GM19193 (cell line): Measurements from ENCODE around the gene FAM124B.

Experiments used
- POLR2A ChIP-seq: IDR thresholded peaks from 4 replicates; pipeline ENCODE4 v1.6.1; 2011; ENCODE audit not compliant: insufficient read depth, insufficient read length; ENCODE audit errors: extremely low read depth

FAM124B gene

DNA sequence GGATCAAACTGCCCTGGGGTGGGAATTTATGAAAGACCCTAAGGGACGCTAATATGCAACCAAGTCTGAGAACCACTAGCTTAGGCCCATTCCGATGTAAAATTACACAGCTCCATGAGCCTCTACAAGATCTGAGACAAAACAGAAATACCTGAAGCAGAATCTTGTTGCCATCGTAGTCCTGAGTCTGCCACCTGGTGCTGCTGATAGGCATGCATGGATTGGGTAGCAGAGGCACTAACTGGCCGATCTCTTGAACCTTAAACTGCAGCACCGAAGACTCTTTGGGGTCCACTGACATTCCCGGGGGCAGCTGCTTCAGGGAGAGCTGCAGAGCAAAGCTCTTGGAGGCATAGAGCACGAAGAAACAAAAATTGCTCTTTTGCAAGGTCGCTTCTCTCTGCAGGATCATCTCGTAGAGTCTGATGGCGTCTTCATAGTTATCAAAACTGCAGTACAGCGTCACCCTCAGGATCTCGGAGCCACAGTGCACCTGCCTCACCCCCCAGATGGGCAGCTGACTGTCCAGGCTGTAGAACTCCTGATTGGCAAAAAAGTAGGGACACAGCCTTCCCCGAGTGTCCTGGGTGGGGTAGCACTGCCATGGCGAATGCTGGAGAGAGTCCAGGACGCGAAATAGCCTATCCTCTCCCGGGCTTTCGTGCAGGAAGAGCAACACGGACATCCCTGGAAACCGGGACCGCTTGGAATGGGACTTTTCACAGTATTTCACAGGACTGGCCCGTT is 848 bp downstream of the FAM124B start:
- TF ChIP-seq POLR2A, result no peak

DNA sequence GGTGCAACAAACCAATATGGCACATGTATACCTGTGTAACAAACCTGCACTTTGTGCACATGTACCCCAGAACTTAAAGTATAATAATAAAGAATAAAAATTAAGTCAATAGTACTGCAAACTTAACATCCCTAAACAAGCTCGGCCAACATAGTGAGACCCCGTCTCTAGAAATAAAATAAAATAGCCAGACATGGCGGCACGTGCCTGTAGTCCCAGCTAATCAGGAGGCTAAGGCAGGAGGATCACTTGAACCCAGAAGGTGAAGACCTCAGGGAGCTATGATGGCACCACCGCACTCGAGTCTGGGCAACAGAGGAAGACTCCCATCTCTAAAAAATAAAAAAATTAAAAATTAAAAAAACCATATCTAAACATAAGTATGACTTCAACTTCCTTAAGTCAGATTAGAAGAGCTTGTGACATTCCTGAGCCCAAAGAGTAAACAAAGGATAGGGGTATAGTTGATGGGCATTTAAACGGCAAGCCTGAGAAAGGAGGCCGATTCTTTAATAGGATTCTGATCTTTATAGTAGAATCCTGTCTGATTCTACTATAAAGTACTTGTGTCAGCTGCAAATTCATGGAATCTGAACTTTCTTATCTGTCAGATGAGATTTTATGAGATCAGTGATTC is 1.6 kb downstream of the FAM124B start:
- no peak for TF ChIP-seq POLR2A

DNA sequence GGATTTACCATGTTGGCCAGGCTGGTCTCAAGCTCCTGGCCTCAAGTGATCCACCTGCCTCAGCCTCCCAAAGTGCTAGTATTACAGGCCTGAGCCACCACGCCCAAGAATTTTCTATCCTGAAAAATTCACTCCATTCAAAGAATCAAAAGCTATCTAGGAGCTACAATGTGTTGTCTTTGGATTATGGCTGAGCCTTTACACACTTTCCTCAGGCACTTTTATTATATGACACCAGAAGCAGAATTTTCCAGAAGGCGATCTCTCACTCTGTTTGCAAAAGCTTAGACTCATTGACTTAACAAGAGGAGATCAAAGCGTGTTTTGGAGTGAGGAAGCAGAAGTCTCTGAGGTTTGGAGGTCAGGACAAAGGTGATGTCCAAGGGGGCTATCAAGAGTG is 3.6 kb downstream of the FAM124B start:
- no peak for TF ChIP-seq POLR2A

DNA sequence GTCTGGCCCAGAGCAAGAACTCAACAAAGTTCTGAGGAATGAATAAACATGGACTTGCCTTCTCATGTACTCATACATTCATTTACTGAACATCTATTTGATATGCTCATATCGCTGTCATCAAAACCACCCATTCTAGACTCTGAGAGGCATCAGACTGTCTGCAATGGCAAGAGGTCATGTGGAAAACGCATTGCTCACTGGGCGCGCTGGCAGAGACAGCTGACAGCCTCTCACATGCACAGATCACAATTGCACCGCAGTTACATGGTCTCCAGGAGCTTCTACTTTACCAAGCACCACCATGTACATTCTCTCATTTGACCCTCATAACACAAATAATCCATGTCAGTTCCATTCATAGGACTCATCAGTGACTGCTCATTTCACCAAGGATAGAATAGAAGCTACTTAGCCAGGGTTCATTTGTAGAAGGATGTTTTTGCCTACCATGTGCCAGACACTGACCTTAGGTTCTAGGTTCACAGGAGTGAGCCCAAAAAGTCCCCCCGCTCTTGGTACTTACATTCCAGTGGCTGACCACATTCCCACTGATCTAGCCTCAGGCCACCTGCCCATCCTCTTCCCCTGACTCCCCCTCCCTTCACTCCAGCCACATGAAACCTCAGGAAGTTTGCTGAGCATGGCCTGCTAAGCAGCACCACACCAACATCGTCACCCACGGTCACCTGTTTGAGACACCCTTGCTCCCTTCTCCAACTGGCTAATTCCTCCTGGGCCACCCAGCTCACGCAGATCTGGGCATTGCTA is 6.1 kb downstream of the FAM124B start:
- TF ChIP-seq POLR2A, result no peak

DNA sequence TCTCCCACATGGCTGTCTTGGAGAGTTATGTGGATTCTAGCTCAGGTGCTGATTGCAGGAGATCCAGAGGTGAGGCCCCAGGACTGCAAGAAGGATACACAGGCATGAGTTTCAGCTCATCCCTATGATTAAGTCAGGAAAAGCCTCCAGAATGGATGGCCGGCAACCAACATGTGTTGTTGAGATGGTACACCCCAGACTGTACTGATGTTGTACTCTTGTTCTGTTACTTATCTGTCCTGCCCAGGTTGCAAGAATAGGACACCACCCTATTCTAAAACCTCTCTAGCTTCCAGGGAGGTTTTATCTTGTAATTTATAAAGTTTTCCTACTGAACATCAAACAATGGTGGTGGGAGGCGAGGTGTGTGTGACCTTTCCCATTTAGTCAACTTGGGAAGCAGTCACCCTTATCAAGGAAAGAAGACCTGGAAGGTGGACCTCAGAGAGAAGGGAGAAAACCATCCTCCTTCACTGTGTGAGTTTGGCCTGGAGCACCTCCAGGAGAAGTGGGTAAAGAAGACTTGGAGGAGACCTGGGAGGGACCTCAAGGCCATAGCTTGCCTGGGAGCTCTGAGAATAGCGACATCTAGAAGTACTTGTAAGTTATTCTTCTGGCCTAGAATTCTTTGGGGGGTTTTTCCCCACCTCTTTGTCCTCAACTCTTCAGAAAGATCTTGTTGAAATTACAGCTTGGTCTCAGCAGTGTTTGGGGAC is 8.6 kb downstream of the FAM124B start:
- no peak for TF ChIP-seq POLR2A

DNA sequence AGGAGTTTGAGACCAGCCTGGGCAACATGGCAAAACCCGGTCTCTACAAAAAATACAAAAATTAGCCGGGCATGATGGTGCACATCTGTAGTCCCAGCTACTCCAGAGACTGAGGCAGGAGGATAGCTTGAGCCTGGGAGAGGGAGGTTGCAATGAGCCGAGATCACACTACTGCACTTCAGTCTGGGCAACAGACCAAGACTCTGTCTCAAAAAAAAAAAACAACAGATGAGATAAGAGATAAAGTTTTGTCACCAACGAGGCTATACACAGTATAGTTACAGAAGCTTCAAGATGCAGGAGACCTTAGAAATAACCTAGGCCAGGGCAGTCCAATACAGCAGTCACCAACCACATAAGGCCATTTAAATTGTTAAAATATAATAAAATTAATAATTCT is 9.4 kb downstream of the FAM124B start:
- no peak for TF ChIP-seq POLR2A

DNA sequence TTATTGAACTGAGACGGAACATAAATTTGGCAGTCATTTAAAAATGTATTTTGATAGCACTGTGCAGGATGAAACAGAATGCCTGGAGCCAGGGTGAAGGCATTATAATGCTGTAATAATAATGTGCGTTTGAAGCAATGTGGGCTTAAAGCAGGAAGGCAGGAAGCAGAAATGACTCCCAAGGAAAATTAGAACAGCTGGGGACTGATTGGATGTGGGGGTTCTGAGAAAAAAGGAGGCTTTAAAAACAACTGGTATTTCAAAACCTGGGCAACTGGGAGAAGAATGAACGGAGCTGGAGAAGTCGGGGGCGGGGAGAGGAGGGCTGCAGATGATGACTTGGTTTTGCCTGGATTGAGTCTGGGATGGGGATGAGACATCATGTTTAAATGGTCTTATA is 12.6 kb downstream of the FAM124B start:
- no peak for TF ChIP-seq POLR2A

DNA sequence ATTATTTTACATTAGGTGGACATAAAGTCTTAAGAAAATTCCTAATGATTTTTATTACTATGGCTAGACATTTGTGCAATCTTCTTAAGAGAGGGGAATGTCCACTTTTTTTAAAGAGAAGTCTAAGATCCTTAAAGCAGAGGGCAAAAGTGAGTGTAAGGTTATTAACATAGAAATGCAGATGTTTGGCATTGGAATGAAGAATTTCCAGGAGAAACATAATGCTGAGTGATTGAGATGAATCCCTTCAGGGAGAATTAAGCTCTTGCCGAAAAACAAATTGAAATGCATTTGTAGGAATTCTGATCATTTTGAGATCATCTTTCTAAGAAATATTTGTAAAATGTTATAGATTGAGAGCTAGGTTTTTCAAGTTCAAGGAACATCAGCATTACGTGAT is 15.0 kb downstream of the FAM124B start:
- TF ChIP-seq POLR2A, result no peak

DNA sequence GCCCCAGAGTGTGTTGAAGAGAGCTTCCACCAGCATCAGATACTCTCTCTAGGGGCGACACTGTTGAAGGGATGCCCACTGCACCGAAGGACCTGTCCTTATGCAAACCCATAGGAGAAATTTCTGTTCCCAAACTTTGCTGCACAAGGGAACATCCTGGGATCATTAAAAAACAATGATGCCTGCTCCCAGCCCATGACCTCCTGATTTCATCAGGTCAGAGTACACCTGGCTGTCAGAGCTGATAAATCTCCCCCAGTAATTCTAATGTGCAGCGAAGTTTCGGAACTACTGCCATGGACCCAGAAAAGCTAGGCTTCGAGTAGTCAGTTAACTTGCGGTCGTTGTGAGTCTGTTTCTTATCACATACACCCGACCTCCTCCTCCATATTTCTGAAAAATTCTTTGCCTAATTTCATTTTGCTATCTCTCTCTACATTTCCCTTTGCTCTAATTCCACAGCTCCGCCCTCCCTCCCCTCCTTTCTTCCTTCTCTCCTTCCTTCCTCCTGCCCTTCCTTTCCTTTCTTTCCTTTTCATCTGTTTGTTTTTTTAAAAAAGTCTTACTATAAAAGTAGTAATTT is 18.8 kb downstream of the FAM124B start:
- TF ChIP-seq POLR2A, result no peak

DNA sequence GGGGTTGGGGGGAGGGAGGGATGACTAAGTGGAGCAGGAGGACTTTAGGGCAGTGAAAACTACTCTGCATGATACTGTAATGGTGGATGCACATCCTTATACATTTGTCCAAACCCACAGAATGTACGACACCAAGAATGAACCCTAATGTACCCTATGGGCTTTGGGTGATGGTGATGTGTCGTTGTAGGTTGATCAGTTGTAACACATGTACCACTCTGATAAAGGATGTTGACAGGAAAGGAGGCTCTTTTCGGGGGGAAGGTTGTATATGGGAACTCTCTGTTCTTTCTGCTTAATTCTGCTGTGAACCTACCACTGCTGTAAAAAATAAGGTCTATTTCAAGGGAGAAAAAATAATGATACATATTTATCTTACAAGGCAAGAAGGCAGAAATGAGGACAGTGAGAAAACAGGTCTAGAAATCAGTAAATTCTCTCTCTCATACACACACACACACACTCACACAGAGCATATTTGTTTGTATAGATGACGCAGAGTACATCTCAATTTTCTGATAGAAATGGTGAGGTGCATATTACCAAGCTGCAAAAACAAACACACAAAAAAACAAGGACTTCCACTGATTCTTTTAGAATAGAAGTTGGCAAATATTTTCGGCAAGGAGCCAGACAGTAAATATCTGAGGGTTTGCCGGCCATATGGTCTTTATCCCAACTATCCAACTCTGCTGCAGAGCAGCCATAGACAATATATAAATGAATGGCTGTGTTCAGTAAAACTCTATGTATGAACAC is 20.2 kb downstream of the FAM124B start:
- TF ChIP-seq POLR2A, result no peak

DNA sequence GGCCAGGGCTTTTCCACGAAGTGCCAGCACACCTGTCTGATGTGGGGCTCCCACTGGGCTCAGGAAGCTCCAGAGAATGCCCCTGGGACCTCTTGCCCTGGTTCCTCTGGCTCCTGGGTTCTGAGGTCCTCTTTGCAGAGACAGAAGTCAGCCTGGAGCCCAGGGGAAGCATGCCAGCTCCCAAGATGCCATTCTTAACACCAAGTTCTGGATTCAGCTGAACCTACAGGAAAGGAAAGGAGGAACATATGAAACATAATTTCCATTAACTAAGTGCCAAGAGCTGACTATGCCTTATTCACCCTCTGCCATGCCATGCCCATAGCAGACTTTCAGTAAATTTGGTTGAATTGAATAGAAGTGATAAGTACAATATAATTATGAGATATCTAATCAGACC is 21.9 kb downstream of the FAM124B start:
- TF ChIP-seq POLR2A, result no peak

DNA sequence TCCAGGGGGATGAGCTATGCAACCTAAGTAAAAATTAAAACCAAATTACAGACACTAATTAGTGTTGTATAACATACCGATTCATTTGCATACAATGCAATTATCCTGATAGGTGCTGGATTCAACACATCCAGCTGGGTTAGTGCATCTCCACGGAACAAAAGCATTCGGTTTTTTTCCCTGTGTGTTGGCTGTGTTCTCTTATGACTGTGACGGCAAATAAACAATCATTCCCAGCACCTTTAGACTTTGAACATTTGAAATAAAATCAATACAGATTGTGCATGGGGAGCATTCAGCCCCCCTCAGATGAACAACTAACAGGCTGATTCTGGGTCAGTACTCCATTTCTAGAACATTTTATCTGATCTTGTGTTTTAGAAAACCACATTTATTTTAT is 22.7 kb downstream of the FAM124B start:
- no peak for TF ChIP-seq POLR2A

DNA sequence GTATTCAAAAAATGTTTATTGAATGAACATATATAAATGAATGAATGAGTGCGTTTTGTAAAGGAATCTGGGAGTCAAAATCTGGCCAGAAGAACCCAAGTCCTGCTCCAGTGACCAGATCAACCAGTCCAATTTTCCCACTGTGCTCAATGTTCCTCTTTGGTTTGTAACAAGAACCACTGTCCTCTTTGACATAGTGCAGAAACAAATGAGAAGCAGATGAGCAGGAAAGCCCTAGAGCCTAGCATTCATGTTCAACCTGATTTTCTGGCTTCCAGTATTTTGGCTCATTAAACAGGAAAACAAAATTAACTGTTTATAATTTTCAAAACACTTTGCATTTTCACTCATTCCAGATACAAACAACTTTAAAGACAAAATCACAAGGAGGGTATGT is 23.2 kb downstream of the FAM124B start:
- no peak for TF ChIP-seq POLR2A

DNA sequence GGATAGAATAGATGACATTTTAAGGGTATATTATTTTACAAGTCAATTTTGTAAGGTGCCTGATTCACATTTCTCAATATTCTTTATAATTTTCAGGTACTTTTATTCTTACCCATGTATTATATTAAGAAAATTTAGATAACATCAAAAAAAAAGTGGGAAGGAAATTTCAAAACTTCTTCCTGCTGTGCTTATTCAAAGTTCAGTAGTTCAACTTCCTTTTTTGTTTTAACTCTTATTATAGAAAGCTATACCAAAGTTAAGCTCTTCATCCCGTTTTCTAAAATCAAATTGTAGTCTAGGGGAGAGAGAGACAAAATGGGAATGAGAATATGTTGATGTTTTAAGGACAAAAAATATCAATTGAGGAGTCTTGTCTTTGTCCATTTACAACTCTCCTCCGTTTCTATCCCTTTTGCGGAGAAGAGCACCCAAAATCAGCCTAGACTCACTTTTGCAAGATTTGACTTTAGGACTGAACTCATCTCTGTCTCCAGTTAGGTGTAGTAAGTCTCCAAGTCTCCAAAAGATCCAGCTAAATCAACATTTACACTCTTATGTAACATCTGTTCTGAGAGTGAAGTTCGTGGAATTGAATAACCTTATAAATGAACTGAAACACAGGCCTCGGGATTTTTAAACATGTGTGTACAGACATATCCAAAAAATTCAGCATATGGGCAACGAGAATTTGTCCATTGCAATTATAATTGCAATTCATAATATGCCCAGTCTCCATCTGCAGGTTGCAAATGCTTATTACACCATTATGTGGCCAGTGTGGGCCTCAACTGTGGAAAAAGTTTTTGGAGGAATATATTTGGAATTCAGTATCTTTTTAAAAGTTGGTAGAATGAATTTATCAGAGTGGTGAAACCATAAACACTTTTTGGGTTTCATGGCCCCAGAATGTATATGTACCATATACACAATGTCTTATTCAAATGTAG is 23.9 kb downstream of the FAM124B start:
- TF ChIP-seq POLR2A, result no peak

DNA sequence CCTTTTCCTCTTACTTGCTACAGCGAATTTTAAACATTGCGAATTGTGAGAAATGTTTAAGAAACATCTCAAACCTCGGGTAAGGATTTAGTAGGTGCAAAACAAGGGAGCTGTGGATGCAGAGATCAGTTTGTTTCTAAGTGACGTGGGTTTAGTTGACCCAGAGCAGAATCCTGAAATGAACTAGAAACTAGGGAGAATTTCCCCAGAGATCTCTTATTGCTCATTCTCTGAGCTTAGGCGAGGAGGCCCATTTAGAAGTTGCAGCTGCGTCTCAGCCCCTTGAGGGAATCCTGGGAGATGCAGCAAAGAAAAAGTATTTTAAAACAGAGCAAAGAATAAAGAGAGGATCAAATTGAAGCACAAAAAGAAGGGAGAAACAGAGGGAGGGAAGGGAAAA is 29.3 kb downstream of the FAM124B start:
- TF ChIP-seq POLR2A, result no peak
